Natural killer cell (primary cell): Measurements from ENCODE around the gene FRMPD1. TPM values are rescaled to one million over a fixed set of nuclear protein-coding genes. Genes with fewer than 3 reads are reported as not detected.

Experiments
- ATAC-seq, 3 donors: fragments of 150-1000 bp in 2 of 3; fragments of 200-7000 bp in 1 of 3; cut with Tn5 transposase; 1 replicate in 1 of 3; 2 replicates in 2 of 3; pipeline ENCODE4 v1.10.0; 2021; ENCODE audit warnings: mild to moderate bottlenecking in 2 of 3, moderate library complexity in 2 of 3
- DNase-seq, 2 donors: peaks; one replicate each; pipeline versions ENCODE4 v3.0.0 to v3.0.0-alpha.2; 2013 to 2021; ENCODE audit warnings: mixed read lengths in 1 of 2
- H3K27ac ChIP-seq: one replicate; pipeline ENCODE4 v1.5.1; 2013; ENCODE audit warnings: mild to moderate bottlenecking, low read length
- H3K27me3 ChIP-seq: one replicate; pipeline ENCODE4 v1.6.1; 2013; ENCODE audit warnings: low read length; ENCODE audit not compliant: control insufficient read depth, insufficient read depth
- H3K36me3 ChIP-seq: one replicate; pipeline ENCODE4 v1.6.1; 2013; ENCODE audit warnings: low read length; ENCODE audit not compliant: control insufficient read depth, insufficient read depth
- H3K4me1 ChIP-seq: one replicate; pipeline ENCODE4 v1.6.1; 2013; ENCODE audit warnings: low read length; ENCODE audit not compliant: control insufficient read depth, insufficient read depth
- H3K4me3 ChIP-seq: one replicate; pipeline ENCODE4 v1.5.1; 2013; ENCODE audit warnings: low read length
- H3K9me3 ChIP-seq: one replicate; pipeline ENCODE4 v1.6.1; 2013; ENCODE audit warnings: low read length; ENCODE audit not compliant: control insufficient read depth, insufficient read depth
- H3K27ac Mint-ChIP-seq, 2 donors: one replicate each; pipeline ENCODE4 v1.8.0; 2022; ENCODE audit warnings: mild to moderate bottlenecking in 2 of 2, mixed read lengths in 2 of 2, moderate library complexity in 1 of 2
- H3K27me3 Mint-ChIP-seq, 2 donors: one replicate each; pipeline ENCODE4 v1.8.0; 2022; ENCODE audit warnings: low read depth in 2 of 2, mixed read lengths in 2 of 2
- H3K36me3 Mint-ChIP-seq: one replicate; pipeline ENCODE4 v1.8.0; 2022; ENCODE audit warnings: mixed read lengths
- H3K4me1 Mint-ChIP-seq, 2 donors: one replicate each; pipeline ENCODE4 v1.8.0; 2022; ENCODE audit warnings: mixed read lengths in 2 of 2
- H3K4me3 Mint-ChIP-seq: one replicate; pipeline ENCODE4 v1.8.0; 2022; ENCODE audit warnings: mild to moderate bottlenecking, moderate library complexity, mixed read lengths
- H3K9me3 Mint-ChIP-seq, 2 donors: one replicate each; pipeline ENCODE4 v1.8.0; 2022; ENCODE audit warnings: mixed read lengths in 2 of 2
- CTCF ChIP-seq: fragments of 200-600 bp; IDR thresholded peaks from one replicate; pipeline ENCODE4 v1.8.0; 2022; ENCODE audit warnings: antibody characterized with exemption
- WGBS: methylation state at CpG from one replicate; pipeline ENCODE4 v1.1.7; 2013; ENCODE audit warnings: missing lambda C conversion rate; ENCODE audit not compliant: insufficient coverage; 5-methylcytosine and 5-hydroxymethylcytosine counted together
- intact Hi-C: fragments of 100-400 bp; cut with micrococcal nuclease; formaldehyde crosslinking; loops from one replicate; pipeline ENCODE4 v1.14.2; 2022
- total RNA-seq, 4 donors: library from RNA; stranded (reverse); fragments of 120-200 nt in 1 of 4; gene quantifications; one replicate each; pipeline versions ENCODE4 v1.2.3 to v1.2.4, GENCODE V29; 2013 to 2022

The FRMPD1 gene
- total RNA-seq, 3 donors from 2014 or later (not counting 1 experiment from before 2014, with no cell fraction given) = not detected

DNA sequence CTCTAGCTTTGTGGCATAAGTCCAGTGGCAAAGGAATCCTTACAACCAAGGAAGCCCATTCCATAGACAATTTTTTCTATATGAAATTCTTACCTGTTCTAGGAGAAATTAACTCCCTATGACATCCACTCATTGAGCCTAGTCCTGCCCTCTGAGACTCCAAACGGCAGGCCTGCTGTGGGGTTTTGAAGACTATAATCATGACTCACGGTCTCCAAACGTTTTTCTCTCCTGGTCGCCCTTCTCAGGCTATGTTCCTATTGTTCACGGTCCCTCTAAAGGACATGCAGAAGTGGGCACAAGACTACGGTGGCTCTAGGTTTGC lies 133.5 kb downstream of the FRMPD1 start:
- Mint-ChIP-seq H3K36me3 (peaks cover 21% of the 10 kb centered on the region), H3K27ac (peak overlapping the region; percentile 96 to 99), H3K27me3 (peaks cover 0 to 2% of the 10 kb centered on the region in 2 donors), H3K4me1 (peaks cover 35 to 43% of the 10 kb centered on the region in 2 donors), H3K4me3 (peak overlapping the region; percentile 98), H3K9me3 (no peaks in the 10 kb centered on the region)
- Histone ChIP-seq H3K4me3 (peak overlapping the region; percentile 94), H3K27me3 (no peaks in the 10 kb centered on the region), H3K27ac (peak overlapping the region; percentile 79), H3K9me3 (no peaks in the 10 kb centered on the region), H3K36me3 (peaks cover 37% of the 10 kb centered on the region), H3K4me1 (peaks cover 11% of the 10 kb centered on the region)
- ATAC-seq = peak in 1 of 3 donors; percentile 15
- intact Hi-C loops = no loop called here
- no peak for TF ChIP-seq CTCF
- DNase-seq = no peak
- WGBS = under 1% methylated on average over 6 of the region's 6 CpGs

- DNase-seq (peak; percentile 81 to 92), ATAC-seq (peak; percentile 89 to 92 (median 92))
- H3K27ac Mint-ChIP-seq = peak within 1 kb of the TSS; percentile 96 to 99
- H3K9me3 Mint-ChIP-seq = no peaks in the 10 kb centered on the region
- H3K27me3 ChIP-seq = no peaks in the 10 kb centered on the region
- intact Hi-C loops = loop anchor here (1.0 kb wide), 1 partner anchor 15 kb away; the partner anchor contains the start of gene DCAF10
- no peak for TF ChIP-seq CTCF
- H3K36me3 ChIP-seq = peaks cover 31% of the 10 kb centered on the region
- peaks cover 21% of the 10 kb centered on the region for H3K36me3 Mint-ChIP-seq
- peak within 1 kb of the TSS; percentile 79 for H3K27ac ChIP-seq
- no peaks in the 10 kb centered on the region for H3K9me3 ChIP-seq
- under 1% methylated on average over 73 of the region's 73 CpGs for WGBS
- H3K4me1 ChIP-seq = peaks cover 11% of the 10 kb centered on the region
- peaks cover 0 to 2% of the 10 kb centered on the region in 2 donors for H3K27me3 Mint-ChIP-seq
- H3K4me1 Mint-ChIP-seq = peaks cover 35 to 40% of the 10 kb centered on the region in 2 donors
- H3K4me3 ChIP-seq = peak within 1 kb of the TSS; percentile 94
- peak within 1 kb of the TSS; percentile 98 for H3K4me3 Mint-ChIP-seq
Measured at GRCh38 chr9:37784616-37785483, 134.1 kb downstream of the FRMPD1 start, which contains the start of gene EXOSC3. Gene EXOSC3 (minus strand): TSS chr9:37785064. CDS start chr9:37785044, 20 bp downstream.

DNA sequence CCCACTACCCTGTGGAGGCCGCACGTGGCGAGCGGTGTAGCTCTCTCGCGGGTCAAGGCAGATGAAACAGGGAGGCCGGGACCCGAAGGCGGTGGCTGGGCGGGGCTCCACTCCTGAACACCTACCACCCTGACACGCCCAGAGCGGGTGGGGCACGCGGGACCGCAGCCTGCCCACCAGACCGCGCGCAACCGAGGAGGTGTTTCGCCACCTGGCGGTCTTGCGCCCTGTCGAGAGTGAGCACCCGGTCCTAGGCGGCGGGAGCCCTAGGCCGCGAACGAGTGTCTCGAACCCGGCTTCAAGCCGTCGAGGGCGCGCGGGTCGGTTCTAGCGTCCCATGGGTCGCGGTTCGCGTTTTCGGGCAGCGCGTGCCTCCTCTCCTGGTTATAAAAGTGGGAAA lies 136.3 kb downstream of the FRMPD1 start:
- H3K27me3 ChIP-seq = no peaks in the 10 kb centered on the region
- H3K9me3 Mint-ChIP-seq = no peaks in the 10 kb centered on the region
- H3K4me1 Mint-ChIP-seq = peaks cover 25 to 31% of the 10 kb centered on the region in 2 donors
- intact Hi-C loops = no loop called here
- no peak overlapping the region for H3K27ac ChIP-seq
- ATAC-seq (no peak), DNase-seq (no peak)
- no peak overlapping the region for H3K27ac Mint-ChIP-seq
- H3K36me3 ChIP-seq = peaks cover 10% of the 10 kb centered on the region
- peaks cover 11% of the 10 kb centered on the region for H3K4me1 ChIP-seq
- no peak for TF ChIP-seq CTCF
- no peak overlapping the region for H3K4me3 Mint-ChIP-seq
- peaks cover 1% of the 10 kb centered on the region for H3K36me3 Mint-ChIP-seq
- H3K4me3 ChIP-seq = no peak overlapping the region
- no peaks in the 10 kb centered on the region for H3K9me3 ChIP-seq
- WGBS = 73% methylated on average over 45 of the region's 45 CpGs
- peaks cover 0 to 2% of the 10 kb centered on the region in 2 donors for H3K27me3 Mint-ChIP-seq
